ENCODE data around the gene SFXN3. TPM values are rescaled to one million over a fixed set of nuclear protein-coding genes. Genes with fewer than 3 reads are reported as not detected.

Gene SFXN3
- total RNA-seq, 1 experiment from 2014 or later: 16.9 TPM

- BruUV-seq (replicated peaks): no TSS peak
- CTCF ChIA-PET: interaction anchor here (0.6 to 2.2 kb wide), 6 partner anchors 17 to 149 kb away, joined by 4 to 13 read pairs (median 4); partner anchors contain the start of genes PDZD7, SEMA4G and SFXN3
- peaks cover 7% of the 10 kb centered on the region for H3K4me1 ChIP-seq (ENCODE audit: insufficient read depth, low read length, poor library complexity, severe bottlenecking)
- H3K27me3 ChIP-seq (replicated peaks; ENCODE audit: insufficient read depth, low read depth, low read length, poor library complexity): no peaks in the 10 kb centered on the region
- H3K36me3 ChIP-seq (ENCODE audit: insufficient read depth, low read length, poor library complexity, severe bottlenecking): no peaks in the 10 kb centered on the region
- no peak for DNase-seq (ENCODE audit: low spot score)
- no peak overlapping the region for H3K4me3 ChIP-seq (ENCODE audit: low read depth, low read length, poor library complexity, severe bottlenecking)
- H3K9me3 ChIP-seq (ENCODE audit: low read depth, low read length, poor library complexity, severe bottlenecking): no peaks in the 10 kb centered on the region
- POLR2A ChIA-PET (ENCODE audit: low non-redundant PET): no interaction called here
- TF ChIP-seq CTCF (conservative IDR thresholded peaks at IDR 0.05; ENCODE audit: low read depth, low read length) (no peak), EZH2 (IDR thresholded peaks at IDR 0.05; ENCODE audit: borderline replicate concordance, low read depth, low read length, poor library complexity, severe bottlenecking) (no peak)
- no peak overlapping the region for H3K27ac ChIP-seq (ENCODE audit: low read depth, low read length, poor library complexity, severe bottlenecking)
- intact Hi-C loops (cut with micrococcal nuclease; ENCODE audit: unreplicated experiment): loop anchor here (1.0 to 2.0 kb wide), 2 partner anchors 15 to 451 kb away; no protein-coding TSS in a partner anchor
Measured at GRCh38 chr10:101013365-101013825, 17.6 kb upstream of the SFXN3 start.

DNA sequence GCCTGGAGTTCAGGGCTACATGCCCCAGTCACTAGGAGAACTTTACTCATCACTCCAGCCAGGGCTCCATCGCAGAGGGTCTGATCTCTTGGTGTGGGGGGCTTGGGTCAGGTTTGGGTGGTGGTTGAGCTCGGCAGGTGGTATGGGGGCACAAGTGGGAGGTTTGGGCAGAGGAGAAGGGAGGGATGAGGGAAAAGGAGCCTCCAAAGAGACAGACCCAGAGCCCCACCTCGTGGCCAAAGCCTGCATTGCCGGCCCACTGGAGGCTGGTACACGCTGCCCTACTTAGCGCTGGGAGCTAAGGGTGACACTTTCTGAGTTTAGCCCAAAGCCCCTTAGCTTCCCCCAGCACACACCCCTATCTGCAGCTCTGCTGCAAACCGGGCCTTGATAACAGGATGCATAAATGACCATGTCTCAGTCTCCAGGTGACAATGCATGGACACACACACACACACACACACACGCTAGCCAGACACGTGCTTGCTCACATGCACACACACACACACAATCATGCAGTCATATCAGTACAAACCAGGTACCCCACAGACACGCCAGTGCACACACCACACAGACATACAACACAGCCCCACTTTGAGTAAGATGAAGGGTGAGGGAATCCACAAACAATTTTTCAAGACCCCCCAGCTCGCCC lies 16.7 kb upstream of the SFXN3 start:
- Histone ChIP-seq H3K27ac (ENCODE audit: low read depth, low read length, poor library complexity, severe bottlenecking) (no peak overlapping the region), H3K4me3 (ENCODE audit: low read depth, low read length, poor library complexity, severe bottlenecking) (no peak overlapping the region), H3K9me3 (ENCODE audit: low read depth, low read length, poor library complexity, severe bottlenecking) (no peaks in the 10 kb centered on the region), H3K4me1 (ENCODE audit: insufficient read depth, low read length, poor library complexity, severe bottlenecking) (peaks cover 7% of the 10 kb centered on the region), H3K27me3 (replicated peaks; ENCODE audit: insufficient read depth, low read depth, low read length, poor library complexity) (no peaks in the 10 kb centered on the region), H3K36me3 (ENCODE audit: insufficient read depth, low read length, poor library complexity, severe bottlenecking) (no peaks in the 10 kb centered on the region)
- CTCF ChIA-PET: interaction anchor here (0.5 to 2.2 kb wide), 20 partner anchors 10 to 1182 kb away, joined by 3 to 23 read pairs (median 4); partner anchors contain the start of genes LZTS2, PDZD7, SEMA4G and SFXN3
- DNase-seq (ENCODE audit: low spot score): peak; percentile 83
- BruUV-seq (replicated peaks): no TSS peak
- POLR2A ChIA-PET (ENCODE audit: low non-redundant PET): interaction anchor here (0.6 kb wide), 1 partner anchor 188 kb away, joined by 3 read pairs; no protein-coding TSS in a partner anchor
- TF ChIP-seq EZH2 (IDR thresholded peaks at IDR 0.05; ENCODE audit: borderline replicate concordance, low read depth, low read length, poor library complexity, severe bottlenecking) (no peak), CTCF (conservative IDR thresholded peaks at IDR 0.05; ENCODE audit: low read depth, low read length) (peak; percentile 92)
- intact Hi-C loops (cut with micrococcal nuclease; ENCODE audit: unreplicated experiment): loop anchor here (1.0 kb wide), 1 partner anchor 45 kb away; the partner anchor contains the start of gene SEMA4G

DNA sequence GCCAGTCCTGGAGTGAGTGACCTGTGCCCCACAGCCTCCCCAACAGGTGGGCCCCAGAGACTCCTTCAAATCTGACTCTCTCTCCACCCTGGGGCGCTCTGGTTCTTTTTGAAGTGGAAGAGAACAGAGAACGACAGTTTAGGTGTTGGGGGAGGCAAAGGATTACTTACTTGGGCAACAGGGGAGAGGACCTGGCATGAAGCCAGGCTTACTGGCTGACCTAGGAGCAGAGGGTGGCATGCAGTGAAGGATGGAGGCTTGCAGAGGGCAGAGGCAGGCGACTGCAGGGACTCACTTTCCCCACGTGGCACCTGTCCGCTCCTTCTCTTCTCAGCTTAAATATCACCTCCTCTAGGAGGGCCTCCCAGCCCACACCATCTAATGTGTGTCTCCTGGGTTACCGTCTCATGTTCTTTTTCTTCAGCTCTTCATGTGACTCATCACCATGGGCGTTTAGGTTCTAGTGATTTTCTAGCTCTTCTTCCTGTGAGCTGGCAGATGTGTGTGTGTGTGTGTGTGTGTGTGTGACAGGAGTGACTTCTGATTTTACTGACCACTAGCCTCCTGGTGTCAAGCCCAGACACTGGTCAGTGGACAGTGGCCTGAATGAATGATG lies 16.0 kb upstream of the SFXN3 start:
- TF ChIP-seq EZH2 (IDR thresholded peaks at IDR 0.05; ENCODE audit: borderline replicate concordance, low read depth, low read length, poor library complexity, severe bottlenecking) (no peak), CTCF (conservative IDR thresholded peaks at IDR 0.05; ENCODE audit: low read depth, low read length) (no peak)
- Histone ChIP-seq H3K9me3 (ENCODE audit: low read depth, low read length, poor library complexity, severe bottlenecking) (no peaks in the 10 kb centered on the region), H3K36me3 (ENCODE audit: insufficient read depth, low read length, poor library complexity, severe bottlenecking) (no peaks in the 10 kb centered on the region), H3K27me3 (replicated peaks; ENCODE audit: insufficient read depth, low read depth, low read length, poor library complexity) (no peaks in the 10 kb centered on the region), H3K4me3 (ENCODE audit: low read depth, low read length, poor library complexity, severe bottlenecking) (no peak overlapping the region), H3K4me1 (ENCODE audit: insufficient read depth, low read length, poor library complexity, severe bottlenecking) (peaks cover 7% of the 10 kb centered on the region), H3K27ac (ENCODE audit: low read depth, low read length, poor library complexity, severe bottlenecking) (no peak overlapping the region)
- CTCF ChIA-PET: interaction anchor here (0.5 to 2.2 kb wide), 17 partner anchors 10 to 453 kb away, joined by 3 to 23 read pairs (median 4); partner anchors contain the start of genes LZTS2, PDZD7 and SFXN3
- intact Hi-C loops (cut with micrococcal nuclease; ENCODE audit: unreplicated experiment): loop anchor here (1.0 kb wide), 1 partner anchor 46 kb away; the partner anchor contains the start of gene SEMA4G
- no TSS peak for BruUV-seq (replicated peaks)
- DNase-seq (ENCODE audit: low spot score): peak; percentile 50
- POLR2A ChIA-PET (ENCODE audit: low non-redundant PET): no interaction called here

All from A673 (cell line).